Esophagus mucosa (tissue), 1 donor: Measurements from ENCODE around the gene SND1. TPM values are rescaled to one million over a fixed set of nuclear protein-coding genes. Genes with fewer than 3 reads are reported as not detected.

Experiments
- ATAC-seq: fragments of 200-7000 bp; cut with Tn5 transposase; one replicate; pipeline ENCODE4 v1.9.1; 2020
- total RNA-seq: library from RNA; stranded (reverse); gene quantifications from one replicate; pipeline ENCODE4 v1.2.4, GENCODE V29; 2023
- donor health status: DM: yes; HTN: yes; CAD: no.

The SND1 gene
- total RNA-seq, 1 donor from 2014 or later: 115 TPM

GRCh38 chr7:128053991-128054390, 402.0 kb downstream of the SND1 start:
- ATAC-seq: no peak

- no peak for ATAC-seq
Measured at GRCh38 chr7:128054511-128054910, 402.5 kb downstream of the SND1 start.

- no peak for ATAC-seq
Measured at GRCh38 chr7:128055637-128056036, 403.6 kb downstream of the SND1 start.

DNA sequence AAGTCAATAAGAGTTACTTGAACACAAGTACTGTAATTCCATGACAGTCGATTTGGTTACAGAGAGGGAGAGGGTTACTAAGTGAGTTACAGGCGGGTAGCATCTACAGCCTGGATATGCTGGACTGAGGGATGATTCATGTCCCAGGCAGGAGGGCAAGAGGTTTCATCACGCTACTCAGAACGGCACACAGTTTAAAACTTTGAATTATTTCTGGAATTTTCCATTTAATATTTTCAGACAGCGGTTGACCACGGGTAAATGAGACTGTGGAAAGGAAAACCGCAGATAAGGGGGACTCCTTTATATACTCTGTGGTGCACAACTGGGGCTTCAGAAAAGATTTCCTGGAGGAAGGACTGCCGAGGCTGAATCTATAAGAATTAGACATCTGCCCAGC, 404.9 kb downstream of the SND1 start:
- no peak for ATAC-seq

- no peak for ATAC-seq
Measured at GRCh38 chr7:128057909-128058308, 405.9 kb downstream of the SND1 start.

DNA sequence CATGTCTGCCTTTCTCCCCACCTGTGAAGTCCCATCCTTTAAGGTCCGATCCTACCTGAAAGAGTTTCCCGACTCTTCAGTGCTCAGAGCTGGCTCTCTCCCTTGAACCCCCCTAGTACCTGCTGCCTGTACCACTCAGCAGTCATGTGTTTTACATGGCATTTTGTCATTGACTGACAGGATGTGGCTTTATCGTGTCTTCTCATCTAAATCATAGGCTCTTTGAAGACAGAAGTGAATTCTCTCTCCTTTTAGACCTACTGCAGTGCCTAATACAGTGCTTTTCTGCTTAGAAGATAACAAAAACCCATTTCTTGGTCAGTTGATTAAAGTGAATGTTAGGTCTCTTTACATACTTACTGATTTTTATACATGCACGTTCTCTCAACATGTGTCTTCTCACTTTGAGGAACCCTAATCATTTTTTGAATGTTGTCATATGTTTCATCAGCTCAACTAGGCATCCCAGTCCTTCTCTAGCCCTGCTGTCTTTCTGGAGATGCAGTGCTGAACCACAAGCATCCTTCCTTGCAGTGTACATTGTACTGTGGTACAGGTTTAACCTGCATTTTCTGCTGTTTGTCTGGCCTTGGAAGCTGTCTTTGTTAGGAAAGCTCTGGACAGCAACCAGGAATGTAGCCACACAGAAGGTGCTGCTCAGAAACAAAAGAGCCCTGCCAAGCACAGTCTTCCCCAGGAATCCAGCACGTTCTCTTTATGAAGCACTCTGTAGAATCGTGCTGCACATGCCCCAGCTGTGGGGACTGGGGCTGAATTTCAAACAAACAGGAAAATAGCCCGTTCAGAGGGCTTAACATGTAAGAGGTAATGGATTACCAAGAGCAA, 407.4 kb downstream of the SND1 start:
- ATAC-seq: no peak

DNA sequence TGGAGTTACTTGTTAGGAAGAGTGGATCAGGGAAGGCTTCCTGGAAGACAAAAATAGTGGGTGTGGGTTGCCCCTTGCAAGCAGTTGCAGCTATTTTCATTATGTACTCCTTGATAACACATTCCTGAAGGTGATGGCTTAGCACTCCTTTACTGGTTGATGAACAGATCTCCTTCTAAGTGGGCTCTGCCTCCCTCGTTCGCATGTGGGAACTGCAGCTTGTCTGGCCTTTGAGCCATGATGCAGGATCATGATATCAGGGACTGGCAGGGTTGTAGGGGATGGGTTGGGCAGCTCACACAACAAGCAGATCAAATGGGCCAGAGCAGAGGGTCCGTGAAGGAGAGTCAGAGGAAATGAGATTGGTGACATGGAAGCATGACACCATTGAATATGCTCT, 408.0 kb downstream of the SND1 start:
- ATAC-seq: no peak

DNA sequence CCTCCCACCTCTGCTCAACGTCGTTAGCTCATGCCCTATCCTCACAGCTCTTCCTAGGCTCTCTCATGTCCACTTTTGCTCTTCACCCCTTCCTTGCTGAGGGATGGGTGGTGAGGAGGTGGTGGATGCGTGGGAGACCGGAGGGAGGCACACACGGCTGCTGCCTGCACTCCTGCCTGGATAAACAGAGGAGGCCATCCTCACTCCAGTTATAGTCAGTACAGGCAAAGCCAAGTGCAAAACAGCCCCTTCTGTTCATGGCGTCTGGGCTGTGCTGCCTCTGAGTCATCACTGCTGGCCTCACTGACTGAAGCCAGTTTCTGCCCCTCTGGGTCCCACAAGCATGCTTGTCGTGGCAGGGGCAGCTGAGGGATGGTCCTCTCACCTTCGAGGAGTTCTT, 411.1 kb downstream of the SND1 start:
- ATAC-seq: no peak

DNA sequence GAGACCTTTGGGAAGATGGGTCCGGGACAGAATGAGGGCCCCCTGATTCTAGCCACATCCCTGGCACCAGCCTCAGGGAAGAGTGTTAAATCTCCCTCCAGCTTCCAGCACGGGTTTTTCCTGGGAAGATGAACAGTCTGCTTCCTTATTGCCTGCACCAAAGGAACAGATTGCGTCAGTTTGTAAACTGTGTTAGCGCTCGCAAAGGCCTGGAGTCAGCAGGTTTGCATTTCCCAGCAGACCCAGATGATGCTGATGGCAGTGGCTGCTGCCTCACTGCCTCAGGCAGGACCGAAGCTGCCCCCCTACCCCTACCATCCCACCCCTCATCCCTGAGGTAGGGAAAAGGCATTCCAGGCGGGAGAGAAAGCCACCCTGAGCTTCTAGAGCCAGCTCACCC, 413.9 kb downstream of the SND1 start:
- no peak for ATAC-seq

GRCh38 chr7:128066395-128066794, 414.4 kb downstream of the SND1 start:
- no peak for ATAC-seq

DNA sequence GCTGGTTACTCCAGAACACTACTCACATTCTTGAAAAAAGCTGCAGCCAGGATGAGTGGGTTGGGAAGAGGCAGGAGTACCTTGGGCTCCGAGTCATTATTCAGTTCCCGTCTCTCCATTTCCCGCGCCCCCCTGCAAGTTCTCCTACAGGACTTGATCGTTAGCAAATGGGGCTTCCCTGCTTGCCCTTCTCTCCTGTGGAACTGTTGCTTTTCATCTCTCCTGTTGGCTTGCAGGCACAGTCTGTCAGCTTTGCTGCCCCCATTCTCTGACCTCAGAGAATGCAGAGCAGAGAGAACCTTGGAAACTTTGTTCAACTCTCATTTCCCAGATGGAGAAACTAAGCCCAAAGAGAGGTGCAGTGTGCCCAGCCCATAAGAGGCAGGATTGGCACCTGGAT, 414.9 kb downstream of the SND1 start:
- ATAC-seq: no peak

DNA sequence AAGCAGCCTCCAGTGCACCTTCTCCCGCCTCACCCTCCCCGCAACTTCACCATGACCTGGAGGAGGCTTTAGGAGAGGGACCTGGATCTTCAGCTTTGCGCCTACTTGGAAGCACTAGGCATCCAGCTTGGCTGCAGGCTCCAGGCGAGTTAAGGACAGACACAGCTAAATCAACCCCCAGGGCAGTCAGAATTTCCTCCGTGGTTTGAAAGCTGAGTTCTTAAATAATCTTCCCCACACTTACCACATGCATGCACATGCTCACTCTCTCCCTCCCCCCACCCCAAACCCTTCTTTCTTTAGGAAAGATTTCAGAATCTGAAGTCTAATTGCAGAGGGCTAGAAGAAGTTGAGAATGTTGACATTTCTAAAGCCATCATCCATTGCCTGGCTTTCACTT, 416.0 kb downstream of the SND1 start:
- no peak for ATAC-seq

DNA sequence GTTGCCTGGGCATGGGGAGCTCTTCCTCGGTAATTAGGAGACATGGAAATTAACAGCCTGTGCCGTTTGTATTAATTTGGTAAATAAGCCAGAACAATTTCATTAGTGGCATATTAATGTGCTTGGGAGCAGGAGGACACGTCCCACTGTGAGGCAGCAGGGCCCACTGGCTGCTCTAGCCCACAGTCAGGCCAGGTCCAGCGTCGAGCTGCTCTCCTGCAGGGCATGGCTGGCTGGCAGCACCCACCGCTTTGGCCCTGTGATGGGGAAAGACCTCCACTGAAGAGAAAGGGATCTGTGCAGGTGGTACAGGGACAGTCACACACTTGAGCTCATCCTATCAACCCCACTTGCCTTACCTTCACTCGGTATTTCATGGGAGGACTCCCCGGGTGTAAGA, 416.8 kb downstream of the SND1 start:
- no peak for ATAC-seq

DNA sequence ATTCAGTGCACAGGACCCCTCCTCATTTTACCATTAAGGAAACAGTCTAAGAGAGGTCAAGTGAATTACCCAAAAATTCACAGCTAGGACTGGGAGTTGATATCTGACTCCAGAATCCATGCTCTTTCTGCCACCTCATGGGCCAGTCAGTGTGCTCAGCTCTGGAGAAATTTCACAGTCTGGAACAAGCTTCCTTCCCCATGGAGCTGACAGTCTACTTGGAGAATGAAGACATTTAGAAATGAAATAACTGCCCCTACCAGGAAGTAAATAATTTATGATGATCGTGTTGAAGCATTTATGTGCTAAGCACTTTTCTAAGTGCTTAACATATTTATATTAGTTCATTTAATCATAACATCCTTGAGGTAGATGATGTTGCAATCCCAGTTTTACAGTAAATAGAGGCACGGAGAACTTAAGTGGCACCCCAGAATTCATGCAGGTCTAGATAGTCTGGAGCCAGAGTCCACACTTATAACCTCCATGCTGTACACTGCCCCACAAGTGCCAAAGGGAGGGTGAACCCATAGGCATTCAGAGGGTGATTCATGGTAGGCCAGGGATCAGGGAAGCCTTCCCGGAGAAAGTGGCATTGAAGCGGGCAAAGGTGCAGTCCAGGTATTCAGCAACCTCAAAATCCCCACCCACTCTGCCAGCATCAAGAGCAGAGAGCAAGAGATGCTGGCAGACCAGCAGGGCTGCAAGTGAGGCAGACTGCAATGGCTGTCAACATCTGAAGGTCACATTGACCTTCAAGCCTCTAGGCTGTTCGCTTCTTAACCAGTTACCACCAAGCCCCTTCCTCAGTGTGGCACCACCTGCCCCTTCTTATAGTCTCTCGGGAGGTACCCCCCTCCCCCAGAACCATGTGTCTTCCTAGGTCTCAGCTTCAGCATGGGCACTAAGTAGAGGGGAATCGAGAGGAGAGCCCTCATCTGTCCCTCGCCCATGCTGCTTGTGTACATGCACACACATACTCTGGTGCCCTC, 417.7 kb downstream of the SND1 start:
- ATAC-seq: no peak

DNA sequence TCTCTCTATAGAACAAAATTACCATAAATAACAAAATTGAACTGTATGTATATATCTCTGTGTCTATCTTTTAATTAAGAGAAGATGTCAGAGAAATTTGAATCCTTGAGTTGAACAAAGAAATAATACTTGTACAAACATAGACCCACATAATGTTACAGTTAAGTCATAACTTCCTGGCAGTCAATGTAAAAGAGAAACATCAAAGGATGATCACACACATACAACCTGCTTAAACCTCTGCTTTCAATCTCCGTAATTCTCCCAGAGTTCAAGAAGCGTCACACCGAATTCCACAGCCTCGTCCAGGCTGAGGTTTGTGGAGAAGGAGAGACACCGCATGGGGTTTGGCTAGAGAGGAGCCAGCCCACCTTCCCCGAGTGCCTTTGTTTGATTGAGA, 419.4 kb downstream of the SND1 start:
- ATAC-seq: no peak

DNA sequence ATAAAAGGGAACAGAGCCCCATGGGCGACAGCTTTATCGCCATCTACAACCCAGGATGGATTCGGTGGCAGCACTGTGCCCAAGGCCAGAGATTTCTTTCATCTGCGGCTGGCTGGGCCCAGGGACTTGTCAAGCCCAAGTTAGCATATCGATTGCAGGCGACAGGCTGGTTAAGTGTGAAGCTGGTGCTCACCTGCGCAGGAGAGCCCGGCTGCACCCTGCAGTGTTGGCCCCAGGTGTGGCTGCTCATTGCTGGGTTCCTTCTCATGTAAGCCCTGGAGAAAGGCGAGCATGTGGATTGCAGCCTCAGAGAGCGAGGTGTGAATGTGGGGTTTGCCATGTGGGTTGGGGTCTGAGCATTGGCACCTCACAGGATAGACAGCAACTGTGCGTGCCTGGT, 419.8 kb downstream of the SND1 start:
- no peak for ATAC-seq

DNA sequence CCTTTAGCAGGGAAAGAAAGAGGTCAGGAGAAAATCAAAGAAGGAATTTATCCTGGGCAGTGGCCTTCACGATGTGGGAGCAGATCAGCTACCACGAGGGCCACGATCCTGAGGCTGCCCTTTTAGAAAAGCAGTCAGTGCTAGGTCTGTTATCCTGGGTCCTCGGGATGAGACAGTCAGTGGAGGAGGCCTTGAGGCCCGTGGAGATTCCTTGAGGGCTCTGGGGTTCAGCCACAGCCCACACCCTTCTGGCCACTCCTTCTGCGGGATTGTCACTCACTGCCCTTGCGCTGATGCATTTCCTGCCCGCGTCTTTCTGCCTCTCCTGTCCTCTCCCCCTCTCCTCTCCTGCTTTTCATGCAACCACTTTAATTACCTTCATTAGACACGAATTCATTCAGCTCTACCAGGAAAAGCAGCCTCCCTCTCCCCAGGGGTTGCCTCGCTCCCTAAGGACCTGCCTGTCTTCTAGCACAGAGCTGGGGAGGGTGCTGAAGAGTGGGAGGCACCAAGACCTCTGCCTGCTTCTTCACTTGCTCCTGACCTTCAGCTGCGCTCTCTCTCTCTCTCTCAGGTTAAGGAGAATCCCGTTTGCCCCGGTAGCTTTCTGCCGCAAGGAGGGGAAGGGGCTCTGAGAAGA, 421.8 kb downstream of the SND1 start:
- ATAC-seq: no peak

- ATAC-seq: no peak
Measured at GRCh38 chr7:128074336-128074735, 422.3 kb downstream of the SND1 start.

- ATAC-seq: no peak
Measured at GRCh38 chr7:128074736-128075135, 422.7 kb downstream of the SND1 start.

- ATAC-seq: no peak
Measured at GRCh38 chr7:128075242-128076095, 423.5 kb downstream of the SND1 start.

DNA sequence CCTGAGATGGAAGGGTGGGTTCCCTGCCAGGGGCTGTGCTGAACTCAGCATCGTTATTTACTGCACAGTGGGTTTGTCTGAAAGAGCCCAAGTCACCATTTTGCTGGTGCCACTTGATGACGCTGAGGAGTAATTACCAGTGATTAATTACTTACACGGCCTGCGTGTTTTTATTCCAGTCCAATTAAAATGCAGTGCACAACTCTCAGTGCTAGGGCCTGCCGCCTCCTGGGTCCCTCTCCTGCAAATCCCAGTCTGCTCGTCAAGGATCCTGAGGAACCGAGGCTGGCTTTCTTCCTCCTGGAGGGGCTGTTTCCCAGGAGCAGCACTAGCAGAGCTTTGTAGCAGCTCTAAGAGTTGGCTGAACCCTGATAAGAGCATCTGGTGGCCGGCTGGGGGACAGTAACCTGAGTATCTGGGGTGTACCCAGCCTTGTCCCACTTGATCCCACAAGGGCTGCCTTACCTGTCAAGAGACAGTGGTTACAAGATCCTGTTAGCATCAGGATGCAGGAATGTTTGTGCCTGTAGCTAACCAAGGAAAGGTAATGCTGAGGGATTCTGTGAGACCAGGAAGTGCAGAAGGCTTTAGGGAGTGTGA, 424.3 kb downstream of the SND1 start:
- no peak for ATAC-seq

- ATAC-seq: no peak
Measured at GRCh38 chr7:128076796-128077271, 424.8 kb downstream of the SND1 start.
